Left lung (tissue), 10 donors: ENCODE data around the gene CASK. TPM values are rescaled to one million over a fixed set of nuclear protein-coding genes. Genes with fewer than 3 reads are reported as not detected.

Experiments used
- ATAC-seq: fragments of 200-7000 bp; cut with Tn5 transposase; one replicate; pipeline ENCODE4 v1.9.1; 2020; ENCODE audit warnings: moderate library complexity
- DNase-seq, 4 donors: peaks; one replicate each; pipeline ENCODE4 v3.0.0-alpha.2; 2013 to 2020
- H3K27ac ChIP-seq, 2 donors: fragments of 200-600 bp; sonication (generic) in 1 of 2; one replicate each; pipeline versions ENCODE4 v1.5.0 to v1.8.0; 2020 to 2021
- H3K27me3 ChIP-seq, 2 donors: fragments of 200-600 bp; sonication (generic) in 1 of 2; one replicate each; pipeline versions ENCODE4 v1.5.0 to v1.8.0; 2020 to 2021
- H3K36me3 ChIP-seq, 2 donors: fragments of 200-600 bp; sonication (generic) in 1 of 2; one replicate each; pipeline versions ENCODE4 v1.5.0 to v1.8.0; 2020 to 2021
- H3K4me1 ChIP-seq, 2 donors: fragments of 200-600 bp; one replicate each; pipeline ENCODE4 v1.8.0; 2021
- H3K4me3 ChIP-seq, 2 donors: fragments of 200-600 bp; sonication (generic) in 1 of 2; one replicate each; pipeline versions ENCODE4 v1.5.0 to v1.8.0; 2020 to 2021; ENCODE audit warnings: mild to moderate bottlenecking in 1 of 2
- H3K9me3 ChIP-seq, 2 donors: fragments of 200-600 bp; sonication (generic) in 1 of 2; one replicate each; pipeline versions ENCODE4 v1.5.0 to v1.8.0; 2020 to 2021
- CTCF ChIP-seq, 2 donors: fragments of 200-600 bp; sonication (generic) in 1 of 2; IDR thresholded peaks; one replicate each; pipeline versions ENCODE4 v1.5.0 to v1.8.0; 2021; ENCODE audit warnings: antibody characterized with exemption in 2 of 2
- intact Hi-C, 2 donors: fragments of 100-400 bp; cut with DNase I; formaldehyde crosslinking; loops; one replicate each; pipeline versions ENCODE4 v1.11.2 to v1.14.2; 2022
- polyA plus RNA-seq, 6 donors: library from polyadenylated mRNA; unstranded; fragments of 120-200 nt; gene quantifications; one replicate each; pipeline ENCODE4 v1.2.1, GENCODE V29; 2013; ENCODE audit not compliant: insufficient read length in 6 of 6
- total RNA-seq, 2 donors: library from RNA; stranded (reverse); fragmentation: NEBNext Ultra II Directional; extraction: Animal tissue kit (Norgen Biotek cat#: 25700); gene quantifications; one replicate each; pipeline ENCODE4 v1.2.1, GENCODE V29; 2021
- donor health status: DM: no; HTN: yes; CAD: no.
- donor health status: DM: no; HTN: no; CAD: no.

Gene CASK
- total and polyA plus RNA-seq, 8 donors: 48.2 to 70.7 (median 56.9) TPM

- Histone ChIP-seq H3K27me3 (no peaks in the 10 kb centered on the region), H3K4me1 (peaks cover 0 to 4% of the 10 kb centered on the region in 2 donors), H3K27ac (no peak overlapping the region), H3K36me3 (no peaks in the 10 kb centered on the region), H3K9me3 (no peaks in the 10 kb centered on the region), H3K4me3 (no peak overlapping the region)
- no peak for ATAC-seq
- peak in 1 of 4 donors; percentile 21 for DNase-seq
- intact Hi-C loops: no loop called here
- TF ChIP-seq CTCF (IDR thresholded peaks at IDR 0.05): no peak
Measured at GRCh38 chrX:41730081-41730480, 193.3 kb downstream of the CASK start.

- intact Hi-C loops: no loop called here
- Histone ChIP-seq H3K4me3 (no peak overlapping the region), H3K27me3 (no peaks in the 10 kb centered on the region), H3K4me1 (peaks cover 0 to 7% of the 10 kb centered on the region in 2 donors), H3K9me3 (no peaks in the 10 kb centered on the region), H3K27ac (no peak overlapping the region), H3K36me3 (no peaks in the 10 kb centered on the region)
- no peak for ATAC-seq
- TF ChIP-seq CTCF (IDR thresholded peaks at IDR 0.05): no peak
- no peak for DNase-seq
Measured at GRCh38 chrX:41728125-41728524, 195.2 kb downstream of the CASK start.

GRCh38 chrX:41723826-41724225 lies 199.5 kb downstream of the CASK start, which contains the start of gene GPR82:
GPR82 (plus strand) TSS chrX:41724181; CDS start chrX:41727027, 2,846 bp downstream.
- no peak for TF ChIP-seq CTCF (IDR thresholded peaks at IDR 0.05)
- Histone ChIP-seq H3K27ac (no peak within 1 kb of the TSS), H3K4me3 (no peak within 1 kb of the TSS), H3K36me3 (peaks cover 0 to 2% of the 10 kb centered on the region in 2 donors), H3K9me3 (no peaks in the 10 kb centered on the region), H3K27me3 (no peaks in the 10 kb centered on the region), H3K4me1 (peaks cover 0 to 17% of the 10 kb centered on the region in 2 donors)
- intact Hi-C loops: no loop called here
- DNase-seq (no peak), ATAC-seq (no peak)

- no peak for DNase-seq
- Histone ChIP-seq H3K9me3 (no peaks in the 10 kb centered on the region), H3K4me1 (peaks cover 0 to 17% of the 10 kb centered on the region in 2 donors), H3K4me3 (no peak overlapping the region), H3K36me3 (peaks cover 0 to 2% of the 10 kb centered on the region in 2 donors), H3K27me3 (no peaks in the 10 kb centered on the region), H3K27ac (no peak overlapping the region)
- intact Hi-C loops: no loop called here
- TF ChIP-seq CTCF (IDR thresholded peaks at IDR 0.05): no peak
- no peak for ATAC-seq
Measured at GRCh38 chrX:41722816-41723618, 200.3 kb downstream of the CASK start.

- no peak for DNase-seq
- no peaks in the 10 kb centered on the region for H3K27me3 ChIP-seq
- intact Hi-C loops: no loop called here
- H3K4me1 ChIP-seq: peaks cover 0 to 17% of the 10 kb centered on the region in 2 donors
- no peak overlapping the region for H3K4me3 ChIP-seq
- TF ChIP-seq CTCF (IDR thresholded peaks at IDR 0.05): no peak
- H3K36me3 ChIP-seq: peaks cover 0 to 2% of the 10 kb centered on the region in 2 donors
- H3K9me3 ChIP-seq: peaks cover 0 to 7% of the 10 kb centered on the region in 2 donors
- no peak overlapping the region for H3K27ac ChIP-seq
- ATAC-seq: no peak
Measured at GRCh38 chrX:41722214-41722613, 201.1 kb downstream of the CASK start.
